MM.1S (cell line): Measurements from ENCODE around the gene MGAT2.

Experiments used
- CTCF ChIP-seq: fragments of 300-600 bp; sonication (generic); IDR thresholded peaks from 2 replicates; pipeline ENCODE4 v1.5.1; 2016; ENCODE audit warnings: antibody characterized with exemption, low read length, mixed read lengths
- EZH2 ChIP-seq: fragments of 300-600 bp; sonication (generic); optimal IDR thresholded peaks from 2 replicates; pipeline ENCODE3; 2017; ENCODE audit warnings: low read depth, mild to moderate bottlenecking, antibody characterized with exemption, low read length, mixed read lengths
- EZH2phosphoT487 ChIP-seq: fragments of 300-600 bp; sonication (generic); IDR thresholded peaks from 2 replicates; pipeline ENCODE4 v1.6.1; 2018; ENCODE audit warnings: antibody characterized with exemption, low read length

GRCh38 chr14:49612671-49613070, 7.9 kb upstream of the MGAT2 start:
- TF ChIP-seq CTCF = no peak
- no peak for TF ChIP-seq EZH2
- no peak for TF ChIP-seq EZH2phosphoT487
